Fibroblast of the conjunctiva (primary cell): ENCODE results near the gene WDR45.

Source experiments
- DNase-seq: peaks from one replicate; pipeline ENCODE4 v3.0.0-alpha.2; 2010; ENCODE audit warnings: low read depth

The WDR45 gene

DNA sequence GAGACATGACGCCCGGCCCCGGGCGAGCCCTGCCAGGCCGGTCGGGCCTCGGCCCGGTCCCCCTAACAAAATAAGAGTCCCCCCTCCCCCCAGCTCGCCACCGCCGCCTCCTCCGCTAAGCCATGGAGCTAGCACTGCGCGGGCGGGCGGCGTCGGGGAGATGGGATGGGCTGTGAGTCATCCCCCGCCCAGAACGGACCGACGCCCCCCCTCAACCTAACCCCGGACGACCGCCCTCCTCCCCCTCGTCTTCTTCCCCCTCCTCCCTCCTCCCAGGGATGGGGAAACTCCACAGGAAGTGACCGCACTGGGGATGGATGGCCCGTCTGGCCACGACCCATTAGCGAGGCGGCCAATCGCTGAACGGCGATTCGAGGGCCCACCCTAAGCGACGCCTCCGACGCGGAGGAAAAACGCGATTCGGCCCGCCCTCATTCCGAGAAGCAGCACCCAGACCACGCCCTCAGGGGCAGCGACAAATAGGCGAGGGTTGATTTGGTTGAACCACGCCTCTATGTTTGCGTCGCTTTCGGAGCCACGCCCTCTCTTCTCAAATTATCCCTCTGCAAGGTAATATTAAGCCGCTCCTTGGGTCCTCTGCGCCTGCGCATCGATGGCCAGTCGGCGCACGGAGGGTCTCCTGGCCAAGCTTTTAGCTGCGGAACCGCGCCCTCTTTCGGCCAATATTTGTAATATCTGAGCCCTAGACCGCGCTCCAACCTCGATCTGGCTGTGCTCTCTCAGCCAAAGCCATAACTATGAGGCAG lies 36.3 kb downstream of the WDR45 start, which contains the start of gene TFE3:
TFE3 (minus strand) TSS at position 138 of the 767 bp plus-strand sequence; CDS start at position 7, 131 bp downstream.
- DNase-seq, result peak; percentile 99

DNA sequence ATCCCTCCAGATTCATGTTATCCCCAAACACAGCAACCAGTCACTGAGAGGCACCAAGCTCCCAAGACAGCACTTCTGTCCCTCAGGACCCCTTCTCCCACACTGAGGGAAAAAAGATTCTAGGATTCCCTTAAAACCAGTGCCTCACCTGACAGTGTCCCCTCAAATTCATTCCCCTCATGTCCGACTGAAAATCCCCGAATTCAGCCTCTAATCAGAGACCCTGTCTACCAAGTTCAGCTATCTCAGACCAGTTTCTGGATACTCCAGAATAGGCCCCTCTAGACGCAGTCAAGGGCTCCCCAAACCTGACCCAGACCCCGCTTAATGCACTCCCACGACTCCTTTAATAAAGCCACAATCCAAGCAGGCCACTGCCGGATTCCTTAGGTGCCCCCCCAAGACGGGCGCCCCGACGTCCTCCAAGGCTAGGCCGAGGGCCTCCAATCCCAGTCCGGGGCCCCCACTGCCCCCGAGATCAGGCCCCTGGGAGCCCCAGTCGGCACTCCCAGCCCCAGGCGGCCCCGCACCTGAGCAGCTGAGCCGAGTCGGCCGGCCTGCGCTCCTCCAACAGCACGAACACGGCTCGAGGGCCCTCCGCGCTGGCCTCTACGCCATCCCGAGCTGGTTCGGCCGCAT lies 37.0 kb downstream of the WDR45 start:
- no peak for DNase-seq

DNA sequence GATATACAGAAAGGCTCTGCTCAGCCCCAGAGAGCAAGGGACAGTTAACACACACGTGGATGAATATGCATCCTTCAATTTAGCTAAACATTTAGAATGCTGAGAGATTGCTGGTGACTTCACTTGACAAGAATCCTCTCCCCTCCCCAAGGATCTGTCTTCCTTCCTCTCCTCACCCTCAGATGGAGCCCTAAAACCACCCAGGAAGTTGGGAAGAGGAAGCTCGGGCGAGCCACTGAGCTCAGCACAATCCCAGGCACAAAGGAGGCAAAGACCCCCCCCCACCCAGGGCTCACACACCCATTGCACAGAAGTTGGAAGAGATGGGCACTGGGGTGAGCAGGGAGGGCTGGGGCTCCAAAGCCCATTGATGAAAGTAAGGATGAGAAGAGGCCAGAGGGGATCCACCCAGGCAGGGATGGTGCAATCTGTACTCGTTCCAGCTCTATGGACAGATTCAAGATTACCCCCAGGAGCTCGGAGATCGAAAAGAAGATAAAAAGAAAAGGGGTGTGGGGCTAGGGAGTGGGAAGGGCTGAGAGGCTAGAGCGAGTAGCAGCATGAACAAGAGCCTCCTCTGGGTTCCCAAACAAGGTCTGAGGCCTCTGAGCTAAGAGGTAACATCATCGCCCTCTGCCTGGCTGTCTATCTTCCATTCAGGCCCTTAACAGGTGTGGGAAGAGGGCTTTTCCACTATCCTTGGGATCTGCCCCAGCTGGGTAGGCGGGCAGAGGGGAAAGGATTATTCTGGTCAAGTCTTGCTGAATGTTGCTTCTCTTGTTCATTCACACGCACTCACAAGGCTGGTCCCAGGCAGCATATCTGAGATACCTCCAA lies 37.7 kb downstream of the WDR45 start:
- no peak for DNase-seq

DNA sequence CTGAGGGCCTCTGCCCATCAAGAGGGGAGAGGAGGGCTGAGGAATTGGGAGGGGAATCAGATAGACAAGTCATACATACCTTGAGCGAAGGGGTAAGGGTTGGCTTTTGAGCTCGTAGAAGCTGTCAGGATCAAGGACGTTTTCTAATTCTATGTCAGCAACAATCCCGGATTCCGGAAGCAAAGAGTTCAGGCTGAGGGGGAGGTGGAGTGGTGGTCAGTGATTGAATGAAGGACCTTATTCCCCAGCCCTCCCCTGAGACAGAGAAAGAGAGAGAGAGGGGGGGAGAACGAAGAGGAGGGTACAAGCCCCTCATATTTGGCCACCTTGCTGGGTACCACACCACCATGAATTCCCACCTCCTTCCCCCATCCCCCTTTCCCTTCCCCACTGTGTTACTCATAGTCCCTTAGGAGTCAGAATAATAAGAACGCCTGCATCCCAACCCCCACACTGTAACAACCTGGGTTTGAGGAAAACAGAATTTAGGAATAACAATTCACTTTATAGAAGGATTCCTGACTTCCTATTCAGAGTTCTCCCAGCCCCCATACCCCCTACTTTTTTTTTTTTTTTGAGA lies 39.2 kb downstream of the WDR45 start:
- DNase-seq, result no peak

DNA sequence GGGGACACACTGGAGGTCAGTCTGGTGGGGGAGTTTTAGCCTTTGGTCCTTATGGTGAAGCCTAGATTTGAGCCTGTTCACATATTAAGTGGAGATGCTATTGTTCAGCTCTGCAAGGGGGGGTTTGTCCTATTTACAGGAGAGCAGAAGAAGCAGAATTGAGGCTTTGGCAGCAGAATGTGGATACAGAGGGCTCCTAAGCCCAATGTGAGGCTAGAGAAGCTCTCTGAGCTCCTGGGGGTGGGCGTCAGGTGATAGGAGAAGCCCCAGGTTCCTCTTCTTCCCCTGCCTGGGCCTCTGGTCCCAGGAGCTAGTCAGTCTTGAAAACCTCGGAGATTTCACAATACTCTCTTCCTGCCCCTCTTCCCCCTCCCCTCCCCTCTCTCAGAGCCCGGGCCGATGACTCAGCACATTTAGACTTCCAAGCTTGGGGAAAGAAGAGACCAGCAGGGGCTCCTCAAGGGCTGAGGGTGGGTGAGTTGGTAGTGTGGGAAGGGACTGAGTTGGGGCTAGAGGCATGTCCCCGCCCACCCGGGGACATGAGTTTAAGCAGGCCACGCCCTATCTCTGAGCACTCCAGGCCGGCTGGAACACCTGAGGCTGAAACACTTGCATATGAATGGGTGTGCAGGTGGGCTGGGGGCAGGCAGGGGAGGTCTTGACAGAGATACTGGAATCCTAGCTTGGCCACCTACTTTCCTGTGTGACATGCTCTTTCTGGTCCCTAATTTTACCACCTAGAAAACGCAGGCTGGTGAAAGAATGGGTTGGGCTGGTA lies 39.9 kb downstream of the WDR45 start:
- peak; percentile 87 for DNase-seq

DNA sequence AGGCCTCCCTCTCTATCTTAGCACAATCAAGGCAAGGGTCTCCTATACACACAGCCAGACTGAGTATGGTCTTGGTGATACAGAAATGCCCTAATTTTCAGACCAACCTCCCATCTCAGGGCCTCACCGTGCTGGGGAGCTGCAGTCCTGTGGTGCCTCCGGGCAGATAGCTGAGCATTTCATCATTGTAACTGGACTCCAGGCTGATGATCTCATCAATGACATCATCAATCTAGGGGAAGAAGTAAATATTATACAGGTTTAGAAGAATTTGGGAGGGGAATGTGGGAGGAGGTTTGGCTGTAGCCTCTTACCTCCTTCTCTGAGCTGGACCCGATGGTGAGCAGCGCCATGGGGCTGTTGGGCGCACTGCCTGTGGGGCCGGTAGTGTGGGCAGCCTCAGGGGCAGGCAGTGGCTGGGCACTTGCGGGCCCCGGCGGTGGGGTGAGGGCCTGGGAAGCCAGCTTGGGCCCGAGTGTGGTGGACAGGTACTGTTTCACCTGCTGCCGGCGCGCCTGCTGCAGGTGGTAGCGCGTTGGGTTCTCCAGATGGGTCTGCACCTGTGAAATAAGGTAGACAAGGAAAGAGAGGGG lies 41.7 kb downstream of the WDR45 start:
- no peak for DNase-seq

DNA sequence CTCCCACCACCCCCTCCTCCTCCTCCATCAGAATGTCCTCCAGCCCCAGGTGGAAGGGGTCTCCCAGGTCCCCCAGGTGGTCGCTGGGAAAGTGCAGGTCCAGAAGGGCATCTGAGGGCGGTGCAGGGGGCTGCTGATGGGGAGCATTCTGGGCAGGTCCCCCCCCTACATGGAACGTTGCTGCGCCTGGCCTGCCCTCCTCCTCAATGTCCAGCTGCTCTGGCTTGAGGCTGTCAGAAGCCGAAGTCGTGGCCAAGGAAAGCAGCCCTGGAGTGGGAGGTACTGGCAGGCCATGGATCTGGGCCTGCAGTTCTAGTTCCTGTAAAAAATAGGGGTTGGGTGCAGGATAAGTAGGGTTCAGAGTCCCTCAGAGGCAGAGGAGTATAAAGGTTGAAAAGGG lies 49.4 kb downstream of the WDR45 start:
- no peak for DNase-seq

DNA sequence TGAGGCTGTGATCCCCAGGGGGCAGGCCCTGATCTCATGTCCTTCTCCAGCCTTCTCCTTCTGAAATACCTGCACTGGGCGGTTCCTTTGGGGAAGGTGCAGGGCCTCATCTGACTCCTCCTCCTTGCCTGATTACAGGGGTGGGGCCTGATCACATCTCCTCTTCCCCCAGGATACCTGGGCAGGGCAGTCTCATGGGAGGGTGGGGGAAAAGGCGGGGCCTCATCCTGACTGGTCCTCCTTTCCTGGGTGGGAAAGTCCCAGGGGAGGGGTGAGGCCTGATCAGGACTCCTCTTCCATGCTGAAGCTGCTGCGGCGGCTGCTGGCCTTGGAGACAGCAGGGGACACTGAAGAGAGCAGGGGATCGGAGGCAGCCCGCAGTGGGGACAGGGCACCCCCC lies 49.8 kb downstream of the WDR45 start:
- no peak for DNase-seq
